Keratinocyte (primary cell): ENCODE measurements around the gene SAMD3. TPM values are rescaled to one million over a fixed set of nuclear protein-coding genes. Genes with fewer than 3 reads are reported as not detected.

ENCODE experiments used
- DNase-seq: peaks from one replicate; pipeline ENCODE4 v3.0.0-alpha.2; 2011; ENCODE audit warnings: low read depth, missing footprints, low spot score
- FAIRE-seq: peaks from 2 replicates; lab custom pipeline; 2011; peaks lifted over from hg19 to GRCh38; lab: Jason Lieb, UNC
- H2AFZ ChIP-seq: 2 replicates; pipeline ENCODE4 v1.6.0; 2012; ENCODE audit warnings: low read length, control low read depth, inconsistent platforms; ENCODE audit not compliant: control insufficient read depth
- H3K27ac ChIP-seq: 2 replicates; pipeline ENCODE4 v1.5.1; 2011; ENCODE audit warnings: low read length; ENCODE audit not compliant: control insufficient read depth, insufficient read depth
- H3K27me3 ChIP-seq: 3 replicates; pipeline ENCODE4 v1.6.0; 2011; ENCODE audit warnings: low read length; ENCODE audit not compliant: control insufficient read depth, insufficient read depth; ENCODE audit errors: extremely low read depth
- H3K36me3 ChIP-seq, 2 experiments: 2 replicates in 1 of 2; 3 replicates in 1 of 2; pipeline ENCODE4 v1.5.1; 2011; ENCODE audit warnings: low read length in 2 of 2, mild to moderate bottlenecking in 1 of 2; ENCODE audit not compliant: control insufficient read depth in 2 of 2, insufficient read depth in 2 of 2; ENCODE audit errors: extremely low read depth in 1 of 2
- H3K4me1 ChIP-seq: 3 replicates; pipeline ENCODE4 v1.5.1; 2011; ENCODE audit warnings: low read length; ENCODE audit not compliant: control insufficient read depth, insufficient read depth; ENCODE audit errors: extremely low read depth
- H3K4me2 ChIP-seq: 3 replicates; pipeline ENCODE4 v1.6.0; 2011; ENCODE audit warnings: low read depth, low read length; ENCODE audit not compliant: control insufficient read depth, insufficient read depth; ENCODE audit errors: extremely low read depth
- H3K4me3 ChIP-seq, 3 experiments: fragments of 200-600 bp in 1 of 3; sonication (generic) in 1 of 3; 2 replicates in 2 of 3; 3 replicates in 1 of 3; pipeline ENCODE4 v1.5.1; 2011 to 2016; ENCODE audit warnings: low read length in 3 of 3, mild to moderate bottlenecking in 3 of 3, control low read depth in 2 of 3, inconsistent platforms in 1 of 3, low read depth in 1 of 3, mixed read lengths in 1 of 3, mixed run types in 1 of 3, moderate library complexity in 1 of 3; ENCODE audit not compliant: control insufficient read depth in 2 of 3, insufficient read depth in 2 of 3; ENCODE audit errors: extremely low read depth in 1 of 3
- H3K79me2 ChIP-seq: 2 replicates; pipeline ENCODE4 v1.6.0; 2012; ENCODE audit warnings: low read length; ENCODE audit not compliant: control insufficient read depth, insufficient read depth
- H3K9ac ChIP-seq: 3 replicates; pipeline ENCODE4 v1.6.0; 2011; ENCODE audit warnings: low read length; ENCODE audit not compliant: control insufficient read depth, insufficient read depth; ENCODE audit errors: extremely low read depth
- H3K9me1 ChIP-seq: 3 replicates; pipeline ENCODE4 v1.6.0; 2011; ENCODE audit warnings: low read length; ENCODE audit not compliant: control insufficient read depth, insufficient read depth; ENCODE audit errors: extremely low read depth
- H3K9me3 ChIP-seq: 2 replicates; pipeline ENCODE4 v1.5.1; 2012; ENCODE audit warnings: low read depth, low read length; ENCODE audit not compliant: control insufficient read depth
- H4K20me1 ChIP-seq: 3 replicates; pipeline ENCODE4 v1.6.0; 2011; ENCODE audit warnings: low read length; ENCODE audit not compliant: control insufficient read depth, insufficient read depth; ENCODE audit errors: extremely low read depth
- EZH2 ChIP-seq: IDR thresholded peaks from one replicate; pipeline ENCODE4 v1.6.1; 2012; ENCODE audit warnings: inconsistent platforms, mild to moderate bottlenecking, low read length, moderate library complexity
- dilution Hi-C: fragments of 300-500 bp; cut with MboI; formaldehyde crosslinking; loops from one replicate; pipeline ENCODE4 v1.7.0; 2020; ENCODE audit warnings: low sequenced_read_pairs; ENCODE audit not compliant: extremely low pct_ligation_motif_present
- polyA plus RNA-seq, 5 experiments: library from polyadenylated mRNA; depleted of rRNA in 3 of 5; stranded (reverse) in 3 of 5; stranded (forward) in 1 of 5; unstranded in 1 of 5; fragments of >200 nt; gene quantifications; 1 replicate in 1 of 5; 2 replicates in 3 of 5; 3 replicates in 1 of 5; pipeline versions ENCODE4 v1.2.1 to v1.2.3, GENCODE V29; 2011 to 2012; ENCODE audit warnings: missing spikeins in 2 of 5, low read depth in 1 of 5, low replicate concordance in 1 of 5
- TF ChIP-seq, protein P1 (sequence below), 3 experiments: IDR thresholded peaks in 1 of 3; conservative IDR thresholded peaks in 1 of 3; optimal IDR thresholded peaks in 1 of 3; 2 replicates in 2 of 3; 3 replicates in 1 of 3; pipeline versions ENCODE3 to v1.5.1; 2011; ENCODE audit warnings: low read length in 3 of 3, mild to moderate bottlenecking in 3 of 3, moderate library complexity in 2 of 3, control low read depth in 1 of 3, inconsistent platforms in 1 of 3; ENCODE audit not compliant: insufficient read depth in 2 of 3; ENCODE audit errors: extremely low read depth in 1 of 3

Gene SAMD3
- polyA plus RNA-seq, 1 donor (not counting 4 experiments of a cell fraction or from before 2014, with no cell fraction given): 5.4 TPM

DNA sequence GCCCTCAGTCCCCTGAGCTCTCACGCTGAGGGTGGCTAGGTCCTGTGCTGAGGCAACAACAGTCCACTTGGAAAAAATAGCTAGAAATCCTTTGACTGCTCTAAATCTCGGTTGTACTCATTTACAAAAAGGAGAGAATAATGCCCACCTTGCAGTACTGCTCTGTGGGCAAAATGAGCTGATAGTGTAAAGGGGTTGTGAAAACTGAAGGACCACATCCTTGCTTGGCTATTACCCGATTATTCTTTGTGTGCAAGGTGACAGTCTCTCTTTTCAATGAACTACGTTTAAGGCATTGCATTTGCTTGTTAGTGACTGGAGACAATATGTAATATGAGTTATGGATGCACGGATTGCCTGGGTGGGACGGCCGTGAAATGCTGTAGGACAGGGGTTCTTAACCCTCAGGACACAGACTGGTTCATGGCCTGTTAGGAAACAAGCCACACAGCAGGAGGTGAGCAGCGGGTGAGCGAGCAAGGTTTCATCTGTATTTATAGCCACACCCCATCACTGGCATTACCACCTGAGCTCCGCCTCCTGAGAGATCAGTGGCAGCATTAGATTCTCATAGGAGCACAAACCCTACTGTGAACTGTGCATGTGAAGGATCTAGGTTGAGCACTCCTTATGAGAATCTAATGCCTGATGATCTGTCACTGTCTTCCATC lies 14.6 kb downstream of the SAMD3 start:
- H3K9me1 ChIP-seq: no peaks in the 10 kb centered on the region
- no peak for DNase-seq
- no peak overlapping the region for H2AFZ ChIP-seq
- no peaks in the 10 kb centered on the region for H3K36me3 ChIP-seq
- no peaks in the 10 kb centered on the region for H3K27me3 ChIP-seq
- no peak overlapping the region for H3K9ac ChIP-seq
- H3K9me3 ChIP-seq: no peaks in the 10 kb centered on the region
- H3K4me1 ChIP-seq: no peaks in the 10 kb centered on the region
- TF ChIP-seq EZH2: no peak
- TF ChIP-seq, protein P1, sequence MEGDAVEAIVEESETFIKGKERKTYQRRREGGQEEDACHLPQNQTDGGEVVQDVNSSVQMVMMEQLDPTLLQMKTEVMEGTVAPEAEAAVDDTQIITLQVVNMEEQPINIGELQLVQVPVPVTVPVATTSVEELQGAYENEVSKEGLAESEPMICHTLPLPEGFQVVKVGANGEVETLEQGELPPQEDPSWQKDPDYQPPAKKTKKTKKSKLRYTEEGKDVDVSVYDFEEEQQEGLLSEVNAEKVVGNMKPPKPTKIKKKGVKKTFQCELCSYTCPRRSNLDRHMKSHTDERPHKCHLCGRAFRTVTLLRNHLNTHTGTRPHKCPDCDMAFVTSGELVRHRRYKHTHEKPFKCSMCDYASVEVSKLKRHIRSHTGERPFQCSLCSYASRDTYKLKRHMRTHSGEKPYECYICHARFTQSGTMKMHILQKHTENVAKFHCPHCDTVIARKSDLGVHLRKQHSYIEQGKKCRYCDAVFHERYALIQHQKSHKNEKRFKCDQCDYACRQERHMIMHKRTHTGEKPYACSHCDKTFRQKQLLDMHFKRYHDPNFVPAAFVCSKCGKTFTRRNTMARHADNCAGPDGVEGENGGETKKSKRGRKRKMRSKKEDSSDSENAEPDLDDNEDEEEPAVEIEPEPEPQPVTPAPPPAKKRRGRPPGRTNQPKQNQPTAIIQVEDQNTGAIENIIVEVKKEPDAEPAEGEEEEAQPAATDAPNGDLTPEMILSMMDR (optimal IDR thresholded peaks at IDR 0.05 in 1 of 3, IDR thresholded peaks at IDR 0.05 in 1 of 3, conservative IDR thresholded peaks at IDR 0.05 in 1 of 3; ENCODE audit: extremely low read depth in 1 of 3, insufficient read depth in 2 of 3, low read length in 3 of 3): no peak
- no peak overlapping the region for H3K4me3 ChIP-seq
- dilution Hi-C loops: no loop called here
- no peak for FAIRE-seq
- H3K27ac ChIP-seq: no peak overlapping the region
- H3K79me2 ChIP-seq: no peaks in the 10 kb centered on the region
- H3K4me2 ChIP-seq: no peak overlapping the region
- H4K20me1 ChIP-seq: no peaks in the 10 kb centered on the region

DNA sequence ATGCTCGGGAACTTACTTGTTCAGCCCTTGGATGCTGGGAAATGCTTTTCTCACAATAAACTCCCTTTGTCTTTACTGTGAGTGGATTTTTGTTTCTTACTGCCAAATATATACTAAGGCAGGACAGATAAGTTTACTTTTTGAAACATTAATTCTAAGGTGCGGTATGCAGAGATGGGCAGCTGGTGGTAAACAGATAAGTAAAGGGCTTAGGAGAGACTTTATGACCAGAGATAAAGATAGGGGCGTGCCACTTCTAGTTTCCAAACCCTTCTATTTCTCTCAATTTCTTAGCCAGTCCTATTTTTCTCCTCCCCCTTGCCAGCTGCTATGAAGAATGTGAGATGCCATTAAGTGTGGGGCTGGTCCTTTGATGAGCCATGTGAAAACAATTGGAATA lies 16.3 kb downstream of the SAMD3 start:
- DNase-seq (no peak), FAIRE-seq (no peak)
- no peaks in the 10 kb centered on the region for H4K20me1 ChIP-seq
- H3K36me3 ChIP-seq: no peaks in the 10 kb centered on the region
- no peaks in the 10 kb centered on the region for H3K27me3 ChIP-seq
- H3K9ac ChIP-seq: no peak overlapping the region
- H2AFZ ChIP-seq: no peak overlapping the region
- H3K27ac ChIP-seq: no peak overlapping the region
- no peak for TF ChIP-seq EZH2
- TF ChIP-seq, protein P1 (optimal IDR thresholded peaks at IDR 0.05 in 1 of 3, IDR thresholded peaks at IDR 0.05 in 1 of 3, conservative IDR thresholded peaks at IDR 0.05 in 1 of 3; ENCODE audit: extremely low read depth in 1 of 3, insufficient read depth in 2 of 3, low read length in 3 of 3): no peak
- dilution Hi-C loops: no loop called here
- no peaks in the 10 kb centered on the region for H3K9me1 ChIP-seq
- no peaks in the 10 kb centered on the region for H3K79me2 ChIP-seq
- H3K4me2 ChIP-seq: no peak overlapping the region
- no peak overlapping the region for H3K4me3 ChIP-seq
- no peaks in the 10 kb centered on the region for H3K9me3 ChIP-seq
- H3K4me1 ChIP-seq: no peaks in the 10 kb centered on the region
